NCI-H1105 (cell line): Measurements from ENCODE around the gene ADAMTS19.
"Not testable (repeated sequence)": the region's sequence is repeated elsewhere in the genome, so short reads cannot be mapped to it uniquely, and the experiment has no call there.

ENCODE experiments used
- DNase-seq: peaks from one replicate; lab custom pipeline; 2025; lab: John Stamatoyannopoulos, UW

Gene ADAMTS19

DNA sequence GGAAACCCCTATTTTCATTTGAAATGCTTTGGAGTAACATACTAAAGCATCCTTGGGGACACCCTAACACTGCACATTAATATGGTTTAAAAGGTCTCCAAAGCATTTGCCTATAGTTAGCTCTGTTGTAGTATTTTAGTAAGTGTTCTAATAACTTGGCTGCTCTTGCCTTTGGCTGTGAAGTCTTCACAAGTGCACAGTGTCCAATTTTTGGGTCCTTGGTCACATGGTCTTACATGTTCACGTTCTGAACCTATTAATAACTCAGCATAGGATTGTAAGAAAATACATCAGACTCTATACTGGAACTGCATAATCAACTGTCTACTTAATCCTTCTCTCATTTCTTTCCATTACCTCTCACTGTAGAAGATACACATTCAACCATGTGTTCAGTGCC lies 17.4 kb downstream of the ADAMTS19 start:
- DNase-seq, result no peak

DNA sequence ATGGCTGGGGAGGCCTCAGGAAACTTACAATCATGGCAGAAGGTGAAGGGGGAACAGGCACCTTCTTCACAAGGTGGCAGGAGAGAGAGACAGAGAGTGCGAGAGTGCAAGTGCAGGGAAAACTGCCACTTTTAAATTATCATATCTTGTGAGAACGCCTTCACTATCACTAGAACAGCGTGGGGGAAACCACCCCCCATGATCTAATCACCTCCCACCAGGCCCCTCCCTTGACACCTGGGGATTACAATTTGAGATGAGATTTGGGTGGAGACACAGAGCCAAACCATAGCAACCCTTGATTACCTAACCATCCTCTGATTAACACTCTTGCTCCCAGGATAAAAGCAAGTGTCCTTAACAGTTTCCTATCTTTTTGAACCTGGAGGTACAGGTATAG lies 21.1 kb downstream of the ADAMTS19 start:
- no peak for DNase-seq

DNA sequence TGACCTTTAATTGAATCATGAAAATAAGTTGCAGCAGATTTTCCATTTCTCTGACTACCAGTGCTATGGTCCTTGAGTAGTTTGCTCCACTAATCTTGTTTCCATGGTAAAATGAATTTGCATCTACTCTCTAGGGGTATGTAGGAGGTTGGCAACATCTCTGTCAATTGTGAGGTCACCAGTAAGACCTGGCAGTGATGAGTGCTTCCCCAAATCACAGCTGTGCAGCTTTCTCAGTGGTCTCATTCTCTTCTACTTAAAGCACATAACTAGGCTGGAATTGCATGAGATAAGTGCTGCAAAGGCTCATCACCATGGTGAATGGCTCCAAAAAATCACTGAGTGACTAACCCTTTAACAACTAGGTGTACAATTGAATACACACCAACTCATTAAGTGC lies 36.3 kb downstream of the ADAMTS19 start:
- DNase-seq, result no peak

DNA sequence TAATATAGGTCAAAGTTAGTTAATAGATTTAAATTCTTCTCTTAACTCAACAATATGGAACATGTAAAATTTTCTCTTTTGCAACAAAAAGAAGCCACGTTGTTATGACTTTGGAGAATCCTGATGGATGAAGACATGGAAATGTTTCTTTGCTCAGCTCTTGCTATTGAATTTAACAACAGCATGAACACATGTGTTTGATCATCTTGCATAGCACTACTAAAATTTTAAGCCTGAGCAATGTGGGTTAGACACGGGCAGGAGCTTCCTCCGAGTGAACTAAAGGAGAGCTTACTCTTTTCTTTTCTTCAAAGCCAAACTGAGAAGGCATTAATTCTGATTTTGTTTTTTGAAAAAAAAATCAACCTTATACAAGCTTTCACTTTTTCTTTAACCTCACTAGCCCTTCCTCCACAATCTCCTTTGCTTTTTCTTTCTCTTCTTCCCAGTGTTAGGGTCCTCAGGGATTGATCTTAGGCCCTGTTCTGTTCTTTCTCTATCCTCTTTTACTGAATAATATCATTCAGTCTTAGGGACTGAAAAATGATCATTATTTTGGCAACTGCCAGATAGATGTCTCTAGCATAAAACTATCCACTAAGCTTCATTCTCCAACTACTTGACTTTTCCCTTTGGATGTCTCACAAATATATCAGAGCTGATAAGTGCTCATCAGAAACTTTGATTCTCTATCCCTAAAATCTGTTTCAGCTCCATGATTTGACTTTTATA lies 36.9 kb downstream of the ADAMTS19 start:
- no peak for DNase-seq

DNA sequence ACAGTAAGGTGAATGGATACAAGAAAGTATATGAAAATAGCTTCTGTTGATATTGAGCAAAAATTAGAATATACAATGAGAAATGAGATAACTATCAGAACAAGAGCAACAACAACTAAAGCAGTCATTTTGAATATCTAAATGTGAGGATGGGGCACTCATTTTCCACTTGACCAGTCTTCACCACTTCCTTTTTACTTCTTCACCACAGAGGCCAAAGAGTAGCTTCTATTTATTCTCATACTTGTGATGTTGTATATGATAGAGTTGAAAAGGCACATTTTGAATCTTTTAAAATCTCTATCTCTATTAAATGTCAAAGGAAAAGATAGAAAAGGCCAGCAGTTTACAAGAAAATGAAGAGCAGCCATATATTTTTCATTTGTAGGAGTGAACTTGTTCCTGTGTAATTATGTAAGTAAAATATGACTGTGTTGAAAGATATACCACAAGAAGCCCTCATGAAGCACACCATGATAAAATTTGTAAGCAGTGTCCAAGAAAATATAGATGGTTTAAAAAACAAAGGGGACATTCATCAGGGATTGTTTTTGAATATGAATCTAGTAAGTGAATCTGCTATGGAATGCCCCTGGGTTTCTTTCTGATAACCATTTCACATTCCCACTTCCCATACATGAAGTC lies 39.2 kb downstream of the ADAMTS19 start:
- DNase-seq, result no peak

DNA sequence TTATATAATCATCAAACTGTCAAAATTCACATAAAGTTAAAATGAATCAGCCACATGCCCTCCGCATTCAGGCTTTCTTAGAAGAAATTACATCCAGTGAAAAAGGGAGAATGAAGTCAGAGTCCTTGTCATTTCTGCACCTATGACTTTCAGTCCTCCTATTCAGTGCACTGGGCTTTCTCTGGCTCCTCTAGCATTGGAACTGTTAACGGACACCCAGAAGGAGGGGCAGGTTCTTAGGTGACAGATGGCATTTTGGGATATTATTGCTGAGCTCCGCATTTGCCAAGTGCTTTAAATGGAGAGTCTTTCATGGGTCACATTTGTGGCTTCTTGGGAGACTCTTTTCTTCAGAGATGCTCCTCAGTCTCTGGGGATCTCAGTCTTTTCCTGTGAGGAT lies 40.0 kb downstream of the ADAMTS19 start:
- no peak for DNase-seq

DNA sequence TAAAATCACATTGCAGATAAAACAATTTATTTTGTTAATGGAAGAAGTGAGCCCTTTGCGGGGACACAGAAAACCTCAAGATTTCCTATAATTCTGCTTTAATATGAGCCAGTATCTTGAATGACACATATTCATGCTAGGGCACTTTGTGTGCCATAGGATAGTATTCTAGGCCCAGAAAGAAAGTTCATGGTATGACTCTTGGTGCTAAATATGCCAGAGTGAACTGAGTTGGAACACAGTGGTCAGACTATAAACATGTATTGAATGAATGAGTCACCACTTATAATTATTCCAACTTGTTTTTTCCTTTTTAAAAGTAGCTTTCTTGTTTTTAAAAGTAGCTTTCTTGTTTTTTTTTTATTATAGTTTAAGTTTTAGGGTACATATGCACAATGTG lies 46.0 kb downstream of the ADAMTS19 start:
- DNase-seq, result no peak

DNA sequence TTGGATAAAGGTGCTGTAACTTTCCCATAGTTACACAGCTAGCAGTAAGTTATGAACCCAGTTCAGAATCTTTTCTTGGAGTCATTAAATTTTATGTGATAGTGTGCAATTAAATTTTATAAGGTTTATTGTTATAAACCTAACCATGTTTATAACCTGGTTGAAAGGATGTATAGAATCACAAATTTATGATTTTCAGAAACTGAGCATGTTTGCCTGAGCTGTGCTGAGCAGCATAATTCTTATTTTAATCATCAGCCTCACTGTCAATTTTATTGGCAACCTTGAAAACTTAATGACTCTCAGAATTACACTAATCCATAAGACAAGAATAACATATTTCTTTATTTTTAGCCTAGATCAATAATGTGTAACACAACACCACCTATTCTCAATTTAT lies 46.9 kb downstream of the ADAMTS19 start:
- DNase-seq, result no peak

DNA sequence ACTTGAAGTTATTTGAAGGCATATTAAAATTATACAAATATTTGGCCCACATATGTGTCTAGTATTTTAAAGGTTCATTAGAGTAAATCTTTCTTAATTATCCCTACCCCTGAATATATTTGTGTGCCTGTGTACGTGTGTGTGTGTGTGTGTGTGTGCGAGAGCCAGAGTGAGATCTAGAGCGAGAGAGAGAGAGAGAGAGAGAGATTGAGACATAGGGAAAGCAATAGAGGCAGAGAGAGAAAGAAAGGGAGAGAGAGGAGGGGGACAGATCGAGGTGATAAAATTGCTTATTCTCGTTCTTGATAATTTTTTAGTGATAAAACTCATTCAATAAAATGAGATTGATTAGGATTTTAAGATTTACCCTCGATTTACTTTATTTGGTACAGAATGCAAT lies 47.4 kb downstream of the ADAMTS19 start:
- no peak for DNase-seq

DNA sequence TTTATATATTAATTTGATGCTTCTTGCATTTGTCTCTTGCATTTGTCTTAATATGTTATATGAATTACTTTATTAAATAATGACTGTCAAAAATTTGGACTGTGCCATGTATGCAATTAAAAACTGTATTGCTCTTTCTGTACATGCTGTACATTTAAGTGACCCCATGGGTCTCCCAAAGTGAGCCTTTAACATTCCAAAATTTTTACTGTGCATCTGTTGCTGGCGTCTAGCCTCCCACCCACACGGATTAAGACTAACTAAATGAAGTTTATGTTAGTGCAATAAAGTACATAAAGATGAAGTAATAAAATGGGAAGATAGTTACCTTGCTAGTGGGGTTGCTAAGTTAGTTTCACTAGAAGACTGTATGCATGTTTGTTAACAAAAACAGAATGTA lies 48.5 kb downstream of the ADAMTS19 start:
- no peak for DNase-seq

DNA sequence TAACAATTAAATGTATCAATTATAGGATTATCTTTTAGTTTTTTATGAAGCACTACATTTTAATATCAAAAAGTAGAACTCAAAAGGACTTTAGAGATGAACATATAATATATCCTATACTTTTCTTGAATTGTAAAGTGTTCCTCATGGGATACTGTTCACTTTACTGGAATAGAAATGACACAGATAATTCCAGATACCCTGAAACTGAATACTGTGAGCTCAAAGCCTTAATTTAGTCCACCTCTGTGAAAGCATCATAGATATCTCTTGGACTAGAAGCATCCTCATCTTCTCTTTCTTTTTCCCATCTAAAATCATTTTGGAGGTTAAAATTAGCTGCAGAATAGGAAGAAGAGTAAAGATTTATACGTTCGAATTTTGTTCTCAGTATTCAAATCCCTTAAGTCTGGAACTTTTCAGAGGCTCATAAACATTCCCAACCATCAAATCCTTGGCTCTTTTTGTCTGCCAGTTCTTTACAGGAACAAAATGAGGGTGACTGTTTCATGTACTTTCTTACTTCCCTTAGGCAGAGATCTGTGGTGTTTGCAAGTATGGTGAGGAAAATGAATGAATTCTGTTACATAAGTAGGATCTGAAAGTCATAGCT lies 49.4 kb downstream of the ADAMTS19 start:
- no peak for DNase-seq

DNA sequence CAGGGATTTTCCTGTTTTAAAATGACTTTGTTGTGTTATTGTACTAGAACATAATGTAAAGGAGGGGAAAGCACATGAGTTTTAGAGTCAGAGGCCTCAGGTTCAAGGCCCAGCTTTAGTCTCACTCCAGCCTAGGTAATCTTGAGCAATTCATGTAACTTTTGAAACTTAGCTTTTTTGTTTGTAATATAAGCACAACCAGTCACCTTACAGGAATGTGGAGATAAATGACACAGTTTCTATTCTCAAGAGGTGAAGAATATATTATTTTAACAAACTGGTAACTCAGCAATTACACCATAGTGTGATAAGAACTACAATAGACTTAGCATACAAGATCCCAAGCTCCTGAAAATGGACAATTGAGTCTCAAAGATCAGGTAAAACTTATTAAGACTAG lies 51.2 kb downstream of the ADAMTS19 start:
- DNase-seq, result no peak

DNA sequence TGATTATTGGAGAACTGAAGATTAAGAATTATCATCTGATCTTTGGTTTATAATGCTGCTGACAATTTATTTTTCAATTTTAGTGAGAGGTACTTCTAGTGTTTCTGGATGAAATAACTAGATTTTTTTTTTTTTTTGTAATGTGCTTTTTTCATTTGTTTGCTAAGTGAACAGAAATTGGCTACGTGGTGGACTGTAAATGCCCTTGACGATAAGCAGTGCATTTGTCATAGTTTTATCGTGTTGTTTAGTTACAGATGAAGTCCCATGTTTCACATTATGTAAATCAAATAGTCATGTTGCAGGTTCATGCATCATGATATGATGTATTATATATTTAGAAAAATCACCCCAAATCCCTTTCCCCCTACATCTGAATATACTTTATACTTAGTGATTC lies 81.0 kb downstream of the ADAMTS19 start:
- DNase-seq, result no peak

DNA sequence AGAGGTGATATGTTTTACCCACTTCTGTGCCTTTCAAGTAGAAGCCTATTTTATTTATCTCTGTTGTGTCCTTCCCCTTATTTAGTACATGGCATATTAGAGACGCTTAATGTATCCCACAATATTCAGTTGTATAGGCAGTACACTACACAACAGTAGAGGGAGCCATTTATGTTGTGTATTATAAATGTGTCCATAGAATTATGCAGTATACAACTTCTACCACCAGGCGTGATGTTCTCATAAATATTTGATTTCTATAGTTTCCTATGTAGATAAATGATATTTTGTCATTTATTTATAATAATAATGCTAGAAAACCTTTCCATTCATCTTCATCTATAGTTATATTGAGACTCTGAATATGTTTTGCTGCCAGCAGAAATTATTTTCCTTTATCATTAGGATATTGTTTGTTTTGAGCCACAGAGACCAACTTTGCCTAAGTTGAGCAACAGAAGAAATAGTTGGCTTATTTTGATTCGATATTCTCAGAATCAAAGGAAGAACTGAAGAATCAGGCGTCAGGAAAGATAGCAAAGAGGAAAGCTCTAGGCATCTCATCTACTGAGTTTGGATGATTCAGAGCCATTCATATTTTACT lies 81.7 kb downstream of the ADAMTS19 start:
- no peak for DNase-seq

DNA sequence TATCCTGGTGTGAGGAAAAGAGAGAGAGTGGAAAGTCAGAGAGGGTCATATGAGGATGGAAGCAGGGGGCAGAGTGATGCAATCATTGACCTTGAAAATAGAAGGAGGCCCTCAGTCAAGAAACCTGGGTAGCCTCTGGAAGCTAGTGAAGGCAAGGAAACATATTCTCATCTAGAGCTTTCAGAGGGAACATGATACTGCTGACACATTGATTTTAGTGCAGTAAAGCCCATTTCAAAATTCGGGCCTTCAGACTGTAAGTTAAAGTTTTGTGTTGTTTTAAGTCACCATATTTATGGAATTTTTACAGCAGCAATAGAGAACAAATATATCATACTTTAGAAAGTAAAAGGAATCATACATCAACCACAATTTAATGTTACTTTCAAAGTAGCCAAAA lies 87.0 kb downstream of the ADAMTS19 start:
- no peak for DNase-seq

DNA sequence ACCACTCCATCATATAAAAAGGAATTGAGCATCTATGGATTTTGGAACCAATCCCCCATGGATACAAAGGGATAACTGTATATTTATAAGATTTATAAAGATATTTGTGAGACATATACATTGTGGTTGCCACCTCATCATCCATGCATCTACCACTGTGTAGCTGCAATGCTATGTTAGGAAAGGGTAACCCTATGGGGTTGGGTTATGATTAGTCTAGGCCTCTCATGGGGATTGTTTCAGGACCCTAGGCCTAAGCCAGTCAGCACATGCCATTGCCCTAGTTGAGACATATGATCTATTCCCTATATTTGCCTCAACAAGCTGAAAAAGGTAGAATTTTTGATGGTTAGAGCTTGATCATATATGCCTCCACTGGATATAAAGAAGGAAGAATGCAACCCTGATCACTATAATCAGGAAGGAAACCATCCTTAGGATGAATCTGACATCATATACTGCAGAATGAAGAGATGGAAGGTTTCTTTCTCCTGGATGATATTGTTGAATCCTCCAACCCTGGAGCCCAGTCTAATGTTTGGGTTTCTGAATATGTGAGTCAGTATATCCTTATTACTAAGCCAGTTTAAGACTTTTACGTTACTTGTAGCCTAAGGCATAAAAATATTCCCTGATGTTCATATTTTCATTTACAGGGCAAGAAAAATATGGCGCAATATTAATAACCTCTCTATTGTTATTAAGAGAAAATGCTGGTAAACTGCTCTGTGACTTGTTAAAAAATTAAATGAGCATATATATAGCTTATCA lies 94.2 kb downstream of the ADAMTS19 start:
- DNase-seq, result no peak

DNA sequence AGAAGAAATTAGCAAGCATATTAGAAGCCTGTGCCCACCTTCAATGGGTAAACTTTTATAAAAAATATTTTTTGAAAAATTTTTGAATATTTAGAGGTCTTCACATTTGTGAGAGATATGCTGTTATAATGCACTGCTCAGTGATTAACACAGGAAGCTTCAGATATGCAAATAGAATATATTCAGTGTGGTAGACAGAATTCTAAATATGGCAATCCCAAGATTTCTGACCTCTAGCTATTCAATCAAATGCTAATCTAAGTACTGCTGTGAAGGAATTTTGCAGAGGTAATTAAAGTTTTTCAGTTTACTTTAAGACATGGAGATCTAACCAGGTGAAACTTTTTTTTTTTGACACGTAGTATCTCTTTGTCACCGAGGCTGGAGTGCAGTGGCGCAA lies 103.5 kb downstream of the ADAMTS19 start:
- DNase-seq, result no peak

DNA sequence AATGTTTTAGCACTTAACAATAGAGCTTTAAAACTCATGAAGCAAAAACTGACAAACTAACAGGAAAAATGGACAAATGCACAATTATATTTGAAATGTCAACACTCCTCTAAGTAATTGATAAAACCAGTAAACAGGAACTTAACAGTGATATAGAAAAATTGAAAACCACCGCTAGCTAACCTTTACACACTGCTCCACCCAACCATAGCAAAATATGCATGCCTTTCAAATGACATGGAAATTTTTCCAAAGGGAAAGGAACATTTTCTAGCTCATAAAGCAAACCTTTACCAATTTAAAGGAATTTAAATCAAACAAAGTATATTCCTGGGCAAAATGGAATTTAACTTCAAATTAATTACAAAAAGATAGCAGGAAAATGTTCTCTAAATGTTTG lies 109.2 kb downstream of the ADAMTS19 start:
- no peak for DNase-seq

DNA sequence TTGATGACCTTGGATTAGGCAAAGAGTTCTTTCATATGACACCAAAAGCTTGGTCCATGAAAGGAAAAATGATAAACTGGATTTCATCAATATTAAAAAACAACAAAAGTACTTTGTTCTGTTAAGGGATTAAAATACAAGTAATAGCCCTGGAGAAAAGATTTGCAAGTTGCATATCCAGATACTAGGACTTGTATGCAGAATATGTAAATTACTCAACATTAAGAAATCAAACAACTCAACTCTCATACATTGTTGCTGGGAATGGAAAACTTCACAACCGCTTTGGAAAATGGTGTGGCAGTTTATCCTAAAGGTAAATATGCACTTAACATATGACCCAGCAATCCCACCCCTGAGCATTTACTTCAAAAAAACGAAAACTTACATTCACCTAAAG lies 112.0 kb downstream of the ADAMTS19 start:
- DNase-seq, result no peak

DNA sequence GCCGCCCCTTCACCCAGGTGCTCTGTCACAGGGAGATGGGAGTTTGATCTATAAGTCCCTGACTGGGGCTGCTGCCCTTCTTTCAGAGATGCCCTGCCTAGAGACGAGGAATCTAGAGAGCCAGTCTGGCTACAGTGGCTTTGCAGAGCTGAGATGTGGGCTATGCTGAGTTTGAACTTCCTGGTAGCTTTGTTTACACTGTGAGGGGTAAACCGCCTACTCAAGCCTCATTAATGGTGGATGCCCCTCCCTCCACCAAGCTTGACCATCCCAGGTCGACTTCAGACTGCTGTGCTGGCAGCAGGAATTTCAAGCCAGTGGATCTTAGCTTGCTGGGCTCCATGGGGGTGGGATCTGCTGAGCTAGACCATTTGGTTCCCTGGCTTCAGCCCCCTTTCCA lies 124.4 kb downstream of the ADAMTS19 start:
- DNase-seq, result not testable (repeated sequence)

DNA sequence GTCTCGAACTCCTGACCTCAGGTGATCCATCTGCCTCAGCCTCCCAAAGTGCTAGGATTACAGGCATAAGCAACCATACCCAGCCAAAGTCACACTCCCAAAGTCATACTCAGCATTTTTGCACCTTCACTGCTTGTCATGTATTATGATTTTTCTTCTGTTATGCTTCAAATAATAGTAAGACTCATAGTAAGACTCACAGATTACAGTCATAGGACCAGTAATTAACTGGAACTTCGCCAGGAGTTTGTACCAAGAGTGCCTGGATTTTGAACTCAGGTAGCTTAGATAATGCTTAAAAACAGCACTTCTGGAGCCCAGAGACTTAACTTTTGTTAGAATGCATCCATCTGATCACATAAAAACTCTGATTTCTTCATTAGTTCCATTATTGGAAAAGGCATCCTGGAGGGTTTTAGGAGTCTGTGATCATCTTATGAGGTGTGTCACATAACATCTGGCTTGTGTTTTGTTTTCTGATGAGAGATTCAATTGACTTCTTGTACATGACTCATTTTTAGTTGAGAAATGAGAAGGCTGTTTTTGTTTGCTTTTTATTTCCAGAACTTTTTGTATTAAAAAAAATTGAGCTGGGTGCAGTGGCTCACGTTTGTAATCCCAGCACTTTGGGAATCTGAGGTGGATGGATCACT lies 131.5 kb downstream of the ADAMTS19 start:
- no peak for DNase-seq

DNA sequence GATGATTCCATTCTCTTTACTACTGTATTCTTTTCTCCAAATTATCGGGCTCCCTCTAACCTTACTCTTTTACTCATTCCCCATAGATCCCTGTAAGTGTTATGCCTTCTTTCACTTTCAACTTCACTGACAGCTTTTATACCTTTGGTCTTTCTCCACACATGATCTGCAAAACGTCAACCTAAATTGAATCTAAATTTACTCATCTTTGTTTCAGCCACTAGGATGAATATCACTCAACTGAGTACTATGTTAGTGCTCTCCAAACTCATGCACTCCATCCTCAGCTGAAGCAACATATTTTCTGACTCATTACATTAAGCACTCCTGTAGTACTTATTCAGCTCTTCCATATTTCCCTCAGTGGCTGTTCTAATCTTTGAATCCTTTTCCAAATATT lies 133.4 kb downstream of the ADAMTS19 start:
- no peak for DNase-seq
